ENCODE results near the gene SVOPL. TPM values are rescaled to one million over a fixed set of nuclear protein-coding genes. Genes with fewer than 3 reads are reported as not detected.

The SVOPL gene
- total and polyA plus RNA-seq, 2 donors (not counting 3 experiments of a cell fraction or from before 2014, with no cell fraction given): not detected

- no peak for DNase-seq (ENCODE audit: low read depth, low spot score)
These were observed 144.2 kb downstream of the SVOPL start for GRCh38 chr7:138556771-138557484.

GRCh38 chr7:138555684-138556083 lies 145.5 kb downstream of the SVOPL start:
- intact Hi-C loops (cut with micrococcal nuclease) (no loop called here), dilution Hi-C loops (cut with MboI; ENCODE audit: extremely low pct_ligation_motif_present, low sequenced_read_pairs) (no loop called here)
- Histone ChIP-seq H4K20me1 (replicated peaks; ENCODE audit: control insufficient read depth, extremely low read depth, insufficient read depth, low read length) (no peaks in the 10 kb centered on the region), H3K27me3 (ENCODE audit: control insufficient read depth in 2 of 2, insufficient read depth in 2 of 2, low read length in 2 of 2) (no peaks in the 10 kb centered on the region), H3K79me2 (ENCODE audit: control insufficient read depth, insufficient read depth, low read length) (no peaks in the 10 kb centered on the region), H3K9me3 (replicated peaks; ENCODE audit: control insufficient read depth, insufficient read depth, low read length) (no peaks in the 10 kb centered on the region), H3K9me1 (replicated peaks; ENCODE audit: control insufficient read depth, extremely low read depth, insufficient read depth, low read length) (no peaks in the 10 kb centered on the region), H3K27ac (ENCODE audit: insufficient read depth, low read depth, low read length) (no peak overlapping the region), H3K9ac (replicated peaks; ENCODE audit: extremely low read depth, insufficient read depth, low read length) (no peak overlapping the region), H3K4me1 (ENCODE audit: control insufficient read depth, extremely low read depth, insufficient read depth, low read length) (no peaks in the 10 kb centered on the region), H3K4me3 (replicated peaks in 1 of 3; ENCODE audit: insufficient read depth in 1 of 3, low read depth in 1 of 3, low read length in 3 of 3) (no peak overlapping the region), H3K36me3 (ENCODE audit: control insufficient read depth in 2 of 2, extremely low read depth in 1 of 2, insufficient read depth in 2 of 2, low read length in 2 of 2) (peaks cover 9 to 23% of the 10 kb centered on the region in 2 experiments), H2AFZ (ENCODE audit: low read depth, low read length) (no peak overlapping the region), H3K4me2 (ENCODE audit: insufficient read depth, low read length) (no peak overlapping the region)
- ChIA-PET POLR2A (no interaction called here), CTCF (interaction anchor here (0.7 kb wide), 1 partner anchor 297 kb away, joined by 4 read pairs; no protein-coding TSS in a partner anchor)
- DNase-seq (ENCODE audit: low read depth, low spot score) (no peak), FAIRE-seq (no peak)
- TF ChIP-seq EZH2 (IDR thresholded peaks at IDR 0.05; ENCODE audit: borderline replicate concordance, low read depth, low read length, severe bottlenecking) (no peak), JUN (IDR thresholded peaks at IDR 0.05; ENCODE audit: borderline replicate concordance, insufficient read depth, insufficient read length, low read depth) (no peak), GATA2 (IDR thresholded peaks at IDR 0.05; ENCODE audit: insufficient read depth, insufficient read length, low read depth, low read length) (no peak), POLR2A (IDR thresholded peaks at IDR 0.05; ENCODE audit: low read depth, low read length) (no peak), MAX (IDR thresholded peaks at IDR 0.05; ENCODE audit: insufficient read depth, insufficient read length) (no peak), FOS (IDR thresholded peaks at IDR 0.05; ENCODE audit: borderline replicate concordance, insufficient read depth, low read length) (no peak), CTCF (IDR thresholded peaks at IDR 0.05; ENCODE audit: extremely low read depth in 1 of 2, insufficient read depth in 1 of 2, low read depth in 1 of 2, low read length in 2 of 2) (no peak), MYC (IDR thresholded peaks at IDR 0.05; ENCODE audit: low read depth, low read length) (no peak), POLR2AphosphoS5 (IDR thresholded peaks at IDR 0.05; ENCODE audit: insufficient read depth, low read depth, low read length) (no peak)
- BruUV-seq (replicated peaks): no TSS peak

More at GRCh38 chr7:138556771-138557484, 144.2 kb downstream of the SVOPL start:
- no peaks in the 10 kb centered on the region for H3K79me2 ChIP-seq (ENCODE audit: control insufficient read depth, insufficient read depth, low read length)
- ChIA-PET POLR2A (no interaction called here), CTCF (no interaction called here)
- peaks cover 9 to 18% of the 10 kb centered on the region in 2 experiments for H3K36me3 ChIP-seq (ENCODE audit: control insufficient read depth in 2 of 2, extremely low read depth in 1 of 2, insufficient read depth in 2 of 2, low read length in 2 of 2)
- H3K27ac ChIP-seq (ENCODE audit: insufficient read depth, low read depth, low read length): no peak overlapping the region
- H3K4me2 ChIP-seq (ENCODE audit: insufficient read depth, low read length): no peak overlapping the region
- H2AFZ ChIP-seq (ENCODE audit: low read depth, low read length): no peak overlapping the region
- TF ChIP-seq MAX (IDR thresholded peaks at IDR 0.05; ENCODE audit: insufficient read depth, insufficient read length): no peak
- TF ChIP-seq MYC (IDR thresholded peaks at IDR 0.05; ENCODE audit: low read depth, low read length): no peak
- TF ChIP-seq POLR2AphosphoS5 (IDR thresholded peaks at IDR 0.05; ENCODE audit: insufficient read depth, low read depth, low read length): no peak
- no TSS peak for BruUV-seq (replicated peaks)
- no peak overlapping the region for H3K9ac ChIP-seq (replicated peaks; ENCODE audit: extremely low read depth, insufficient read depth, low read length)
- H3K9me1 ChIP-seq (replicated peaks; ENCODE audit: control insufficient read depth, extremely low read depth, insufficient read depth, low read length): no peaks in the 10 kb centered on the region
- FAIRE-seq: no peak
- H3K4me3 ChIP-seq (replicated peaks in 1 of 3; ENCODE audit: insufficient read depth in 1 of 3, low read depth in 1 of 3, low read length in 3 of 3): no peak overlapping the region
- H4K20me1 ChIP-seq (replicated peaks; ENCODE audit: control insufficient read depth, extremely low read depth, insufficient read depth, low read length): no peaks in the 10 kb centered on the region
- intact Hi-C loops (cut with micrococcal nuclease) (no loop called here), dilution Hi-C loops (cut with MboI; ENCODE audit: extremely low pct_ligation_motif_present, low sequenced_read_pairs) (no loop called here)
- H3K9me3 ChIP-seq (replicated peaks; ENCODE audit: control insufficient read depth, insufficient read depth, low read length): no peaks in the 10 kb centered on the region
- H3K4me1 ChIP-seq (ENCODE audit: control insufficient read depth, extremely low read depth, insufficient read depth, low read length): no peaks in the 10 kb centered on the region
- H3K27me3 ChIP-seq (ENCODE audit: control insufficient read depth in 2 of 2, insufficient read depth in 2 of 2, low read length in 2 of 2): no peaks in the 10 kb centered on the region
